HG02678 (cell line): ENCODE measurements around the gene PCK2.
"Not testable (repeated sequence)": the region's sequence is repeated elsewhere in the genome, so short reads cannot be mapped to it uniquely, and the experiment has no call there.

Source experiments
- ATAC-seq: cut with Tn5 transposase; IDR thresholded peaks from one replicate; pipeline ENCODE4 v1.9.1; 2021; ENCODE audit warnings: mild to moderate bottlenecking, moderate library complexity; ENCODE audit not compliant: unreplicated experiment

Gene PCK2

GRCh38 chr14:24093901-24094840, at the start of gene PCK2:
Gene PCK2 (plus strand): TSS chr14:24094311. CDS start chr14:24094406, 95 bp downstream.
- ATAC-seq: peak; percentile 49

- not testable (repeated sequence) for ATAC-seq
Observed at GRCh38 chr14:24049002-24049401, 45.1 kb upstream of the PCK2 start.

- not testable (repeated sequence) for ATAC-seq
Observed at GRCh38 chr14:24050753-24051152, 43.4 kb upstream of the PCK2 start.

GRCh38 chr14:24051176-24051788, 42.8 kb upstream of the PCK2 start:
- ATAC-seq: no peak

GRCh38 chr14:24051789-24052655, 42.1 kb upstream of the PCK2 start, which contains the start of gene CARMIL3:
Gene CARMIL3 (plus strand): TSS chr14:24052009. CDS start chr14:24052154, 145 bp downstream.
- peak; percentile 76 for ATAC-seq

DNA sequence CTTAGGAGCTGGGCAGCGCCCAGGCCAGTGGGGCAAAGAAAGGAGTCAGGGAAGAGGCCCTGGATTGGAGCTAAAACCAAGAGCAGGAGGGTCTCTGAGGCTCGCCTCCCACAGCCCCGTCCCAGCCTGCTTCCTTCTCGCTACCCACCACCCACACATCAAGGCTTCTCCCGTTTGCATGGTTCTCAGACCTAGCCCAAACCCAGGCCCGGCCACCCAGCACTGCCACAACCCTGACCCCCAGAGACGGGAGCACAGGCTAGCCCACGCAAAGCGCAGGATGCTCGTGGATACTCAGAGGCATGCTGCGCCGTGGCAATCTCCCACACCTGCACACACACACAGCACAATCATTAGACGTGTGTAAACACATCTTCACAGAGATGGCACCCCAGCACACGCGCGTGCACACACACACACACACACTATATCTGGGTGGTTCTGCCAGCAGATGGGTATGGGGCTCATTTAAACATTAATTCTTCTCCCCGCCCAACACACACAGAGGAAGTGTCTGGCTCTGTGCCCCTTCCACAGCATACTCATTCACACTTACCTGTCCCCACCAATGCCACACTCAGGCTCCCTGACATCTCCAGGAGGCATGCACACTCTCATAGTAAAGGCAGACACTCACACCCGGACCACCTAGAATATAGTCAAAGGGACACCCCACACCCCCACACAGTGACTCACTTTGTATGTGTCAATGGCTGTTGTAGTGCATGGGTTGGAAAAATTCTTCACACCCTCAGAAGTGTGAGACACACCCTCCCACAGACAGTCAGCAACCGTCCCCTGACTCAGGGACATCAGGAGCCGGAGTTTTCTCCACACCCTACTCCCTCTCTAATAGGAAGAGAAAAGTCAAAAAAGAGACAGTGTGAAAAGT, 41.2 kb upstream of the PCK2 start:
- no peak for ATAC-seq

- no peak for ATAC-seq
Observed at GRCh38 chr14:24053548-24054323, 40.4 kb upstream of the PCK2 start.

- no peak for ATAC-seq
Observed at GRCh38 chr14:24054324-24054641, 39.8 kb upstream of the PCK2 start.

DNA sequence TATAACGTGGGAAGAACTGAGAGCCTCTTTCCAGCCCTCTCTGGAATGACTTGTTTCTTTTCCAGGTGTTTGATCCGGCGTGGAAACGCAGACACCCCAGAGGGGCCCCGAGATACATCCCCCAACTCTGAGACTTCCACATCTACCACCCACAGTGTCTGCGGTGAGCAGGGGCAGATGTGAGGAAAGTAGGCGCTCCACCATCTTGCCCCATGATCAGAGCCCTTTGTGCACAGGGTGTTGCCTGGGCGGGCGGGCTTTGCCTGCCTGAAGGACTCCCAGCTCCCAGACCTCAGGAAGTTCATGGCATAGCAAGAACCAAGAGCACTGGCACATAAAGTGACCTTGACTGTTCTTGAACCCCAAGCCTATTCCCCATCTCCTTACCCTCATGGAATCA, 39.5 kb upstream of the PCK2 start:
- ATAC-seq: no peak

DNA sequence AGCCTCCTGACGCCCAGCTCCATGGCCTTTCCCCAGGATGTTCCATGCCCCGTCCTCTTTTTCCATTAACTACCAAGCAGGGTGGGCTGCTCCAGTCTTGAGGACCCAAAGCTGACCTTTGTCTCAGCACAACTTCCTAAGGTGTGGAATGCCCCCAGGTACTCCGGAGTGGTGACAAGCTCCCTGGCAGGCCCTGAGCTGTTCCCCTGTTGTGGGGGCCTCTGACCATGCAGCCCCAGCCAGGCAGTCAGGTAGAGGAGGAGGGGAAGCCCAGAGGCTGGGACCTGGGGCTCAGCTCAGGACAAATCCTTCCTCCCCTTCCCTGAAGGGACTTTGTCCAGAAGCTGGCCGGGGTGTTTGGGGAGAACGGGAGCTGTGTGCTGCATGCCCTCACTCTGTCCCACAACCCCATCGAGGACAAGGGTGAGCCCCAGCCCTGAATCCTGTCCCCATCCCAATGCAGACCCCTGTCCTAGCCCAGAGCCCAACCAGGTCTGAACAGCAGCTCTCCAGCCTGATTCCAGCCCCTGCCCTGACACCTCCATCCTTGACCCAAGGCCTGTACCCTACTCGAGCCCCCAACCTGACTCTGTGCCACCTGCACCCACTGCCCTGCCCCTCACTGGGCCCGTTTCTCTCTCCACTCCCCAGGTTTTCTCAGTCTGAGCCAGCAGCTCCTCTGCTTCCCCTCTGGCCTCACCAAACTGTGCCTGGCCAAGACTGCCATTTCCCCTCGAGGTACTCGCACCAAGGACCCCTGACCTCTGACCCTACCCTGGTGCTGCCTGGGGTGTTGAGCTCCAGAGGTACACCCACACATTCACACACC, 37.9 kb upstream of the PCK2 start:
- ATAC-seq: no peak

- no peak for ATAC-seq
Observed at GRCh38 chr14:24056800-24057184, 37.3 kb upstream of the PCK2 start.

DNA sequence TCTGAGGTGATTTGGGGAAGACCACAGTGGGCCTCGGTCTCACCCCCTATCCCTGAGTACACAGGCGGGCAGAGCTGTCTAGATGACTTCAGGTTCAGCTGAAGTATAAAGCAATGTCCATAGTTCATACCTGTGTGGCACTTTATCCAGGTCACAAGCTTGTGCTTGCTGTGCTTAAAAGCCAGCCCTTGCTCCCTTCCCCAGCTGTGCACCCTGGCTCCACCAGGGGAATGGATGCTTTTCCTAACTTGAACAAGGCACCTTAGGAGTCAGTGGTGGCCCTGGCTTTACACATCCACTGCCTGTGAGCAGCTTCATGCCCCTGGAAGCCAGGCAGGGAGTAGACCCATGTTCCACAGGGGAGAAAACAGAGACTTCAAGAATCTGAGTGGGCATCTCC, 36.8 kb upstream of the PCK2 start:
- no peak for ATAC-seq

- no peak for ATAC-seq
Observed at GRCh38 chr14:24057867-24058259, 36.2 kb upstream of the PCK2 start.

GRCh38 chr14:24058260-24058950, 35.7 kb upstream of the PCK2 start:
- ATAC-seq: no peak

GRCh38 chr14:24058951-24059475, 35.1 kb upstream of the PCK2 start:
- no peak for ATAC-seq

DNA sequence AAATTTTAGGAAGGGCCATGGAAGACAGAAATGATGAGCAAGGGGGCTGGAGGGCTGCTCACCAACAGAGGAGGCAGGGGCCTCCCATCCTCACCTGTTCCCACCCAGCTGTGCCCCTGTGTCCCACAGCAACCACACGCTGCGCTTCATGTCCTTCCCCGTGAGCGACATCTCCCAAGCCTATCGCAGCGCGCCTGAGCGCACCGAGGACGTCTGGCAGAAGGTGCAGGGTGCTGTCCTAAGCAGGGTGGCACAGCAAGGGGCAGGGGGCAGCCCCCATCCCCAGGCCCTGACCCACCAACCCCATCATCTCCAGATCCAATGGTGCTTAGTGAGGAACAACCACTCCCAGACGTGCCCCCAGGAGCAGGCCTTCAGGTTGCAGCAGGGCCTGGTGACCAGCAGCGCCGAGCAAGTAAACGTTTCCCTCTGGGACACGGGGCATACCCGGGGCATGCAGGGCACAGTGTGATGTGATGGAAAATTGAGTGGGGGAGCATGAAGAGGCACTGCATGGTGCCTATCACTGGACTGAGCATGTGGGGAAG, 34.2 kb upstream of the PCK2 start:
- no peak for ATAC-seq

DNA sequence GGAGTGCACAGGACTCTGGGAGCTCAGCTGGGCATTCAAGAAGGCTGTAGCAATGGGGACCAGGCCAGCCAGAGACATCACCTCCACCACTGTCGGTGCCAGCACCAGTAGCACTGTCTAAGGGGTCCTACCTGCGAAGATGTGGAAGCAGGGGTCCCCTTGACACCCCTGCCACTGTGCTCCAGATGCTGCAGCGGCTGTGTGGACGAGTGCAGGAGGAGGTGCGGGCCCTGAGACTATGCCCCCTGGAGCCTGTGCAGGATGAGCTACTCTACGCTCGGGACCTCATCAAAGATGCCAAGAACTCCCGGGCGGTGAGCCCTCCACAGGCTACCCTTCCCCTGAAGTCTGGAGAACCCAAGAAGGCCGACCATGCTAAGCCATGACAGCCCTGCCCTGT, 33.7 kb upstream of the PCK2 start:
- no peak for ATAC-seq
